Panc1 (cell line): ENCODE results near the gene SH2D5. TPM values are rescaled to one million over a fixed set of nuclear protein-coding genes. Genes with fewer than 3 reads are reported as not detected.

Experiments
- ATAC-seq: fragments of 200-7000 bp; cut with Tn5 transposase; 2 replicates; pipeline ENCODE4 v1.9.1; 2020; ENCODE audit warnings: mild to moderate bottlenecking, moderate library complexity
- BruUV-seq: library from RNA; stranded (reverse); fragments of 400-500 nt; replicated peaks from 2 replicates; lab custom pipeline; 2021; lab: Mats Ljungman, UMichigan
- CTCF ChIA-PET: fragments of 300-600 bp; sonication (Branson Sonifier 250); formaldehyde crosslinking; loops from one replicate; lab custom pipeline; 2022; ENCODE audit warnings: antibody characterized with exemption; lab: Charles Lee
- POLR2A ChIA-PET: fragments of 300-600 bp; sonication (Branson Sonifier 250); formaldehyde crosslinking; loops from one replicate; lab custom pipeline; 2022; ENCODE audit warnings: antibody characterized with exemption; lab: Charles Lee
- DNase-seq: peaks from one replicate; pipeline ENCODE4 v3.0.0-alpha.2; 2010; ENCODE audit warnings: low read depth, low spot score
- H3K27ac ChIP-seq: 2 replicates; pipeline ENCODE4 v1.5.1; 2011; ENCODE audit warnings: mild to moderate bottlenecking, low read length, inconsistent platforms
- H3K27me3 ChIP-seq: fragments of 200-500 bp; sonication (Bioruptor generic); 2 replicates; pipeline ENCODE4 v1.6.0; 2014; ENCODE audit warnings: low read length, inconsistent platforms; ENCODE audit not compliant: control insufficient read depth, insufficient read depth
- H3K36me3 ChIP-seq: fragments of 200-500 bp; sonication (Bioruptor generic); 2 replicates; pipeline ENCODE4 v1.5.1; 2014; ENCODE audit warnings: inconsistent platforms, mild to moderate bottlenecking, low read length, moderate library complexity; ENCODE audit not compliant: control insufficient read depth, insufficient read depth
- H3K4me1 ChIP-seq: 2 replicates; pipeline ENCODE4 v1.5.1; 2011; ENCODE audit warnings: inconsistent platforms, mild to moderate bottlenecking, low read length, moderate library complexity; ENCODE audit not compliant: control insufficient read depth, insufficient read depth
- H3K4me3 ChIP-seq, 2 experiments: 2 replicates each; pipeline ENCODE4 v1.5.1; 2011 to 2012; ENCODE audit warnings: low read depth in 2 of 2, low read length in 2 of 2, mild to moderate bottlenecking in 2 of 2, inconsistent platforms in 1 of 2, moderate library complexity in 1 of 2
- H3K9me3 ChIP-seq: fragments of 200-500 bp; sonication (Bioruptor generic); 2 replicates; pipeline ENCODE4 v1.5.1; 2014; ENCODE audit warnings: low read depth, mild to moderate bottlenecking, inconsistent platforms, low read length, moderate library complexity; ENCODE audit not compliant: control insufficient read depth, insufficient read depth
- POLR2AphosphoS5 ChIP-seq: IDR thresholded peaks from 2 replicates; pipeline ENCODE4 v1.6.1; 2012; ENCODE audit warnings: mild to moderate bottlenecking, low read depth, low read length, moderate library complexity
- REST ChIP-seq, 2 experiments: IDR thresholded peaks; 2 replicates each; pipeline ENCODE4 v1.6.1; 2011 to 2012; ENCODE audit warnings: low read depth in 2 of 2, control low read depth in 1 of 2, low read length in 1 of 2, mild to moderate bottlenecking in 1 of 2, moderate library complexity in 1 of 2; ENCODE audit not compliant: insufficient read depth in 1 of 2
- SIN3A ChIP-seq: IDR thresholded peaks from 2 replicates; pipeline ENCODE4 v1.6.1; 2012; ENCODE audit warnings: low read depth, mild to moderate bottlenecking, low read length, moderate library complexity, borderline replicate concordance; ENCODE audit not compliant: insufficient read depth
- TCF7L2 ChIP-seq: IDR thresholded peaks from 2 replicates; pipeline ENCODE4 v1.6.1; 2011; ENCODE audit warnings: mild to moderate bottlenecking, low read depth, low read length, inconsistent platforms
- in situ Hi-C: cut with HindIII; loops from 2 replicates; pipeline ENCODE4 v1.10.0; 2016; ENCODE audit warnings: low sequenced_read_pairs, low pct_unique_long_range_greater_than_20kb
- intact Hi-C: fragments of 100-400 bp; cut with micrococcal nuclease; formaldehyde crosslinking; loops from one replicate; pipeline ENCODE4 v1.10.0; 2022; ENCODE audit not compliant: unreplicated experiment
- total RNA-seq: library from RNA; stranded (reverse); gene quantifications from one replicate; pipeline ENCODE4 v1.2.1, GENCODE V29; 2021; ENCODE audit not compliant: unreplicated experiment
- TF ChIP-seq, protein P1 (sequence below): fragments of 450-650 bp; IDR thresholded peaks from 2 replicates; pipeline ENCODE4 v1.5.1; 2017; ENCODE audit warnings: mild to moderate bottlenecking

Gene SH2D5
- total RNA-seq, 1 experiment from 2014 or later = 23.3 TPM

- peaks cover 50% of the 10 kb centered on the region for H3K36me3 ChIP-seq
- TF ChIP-seq, protein P1, sequence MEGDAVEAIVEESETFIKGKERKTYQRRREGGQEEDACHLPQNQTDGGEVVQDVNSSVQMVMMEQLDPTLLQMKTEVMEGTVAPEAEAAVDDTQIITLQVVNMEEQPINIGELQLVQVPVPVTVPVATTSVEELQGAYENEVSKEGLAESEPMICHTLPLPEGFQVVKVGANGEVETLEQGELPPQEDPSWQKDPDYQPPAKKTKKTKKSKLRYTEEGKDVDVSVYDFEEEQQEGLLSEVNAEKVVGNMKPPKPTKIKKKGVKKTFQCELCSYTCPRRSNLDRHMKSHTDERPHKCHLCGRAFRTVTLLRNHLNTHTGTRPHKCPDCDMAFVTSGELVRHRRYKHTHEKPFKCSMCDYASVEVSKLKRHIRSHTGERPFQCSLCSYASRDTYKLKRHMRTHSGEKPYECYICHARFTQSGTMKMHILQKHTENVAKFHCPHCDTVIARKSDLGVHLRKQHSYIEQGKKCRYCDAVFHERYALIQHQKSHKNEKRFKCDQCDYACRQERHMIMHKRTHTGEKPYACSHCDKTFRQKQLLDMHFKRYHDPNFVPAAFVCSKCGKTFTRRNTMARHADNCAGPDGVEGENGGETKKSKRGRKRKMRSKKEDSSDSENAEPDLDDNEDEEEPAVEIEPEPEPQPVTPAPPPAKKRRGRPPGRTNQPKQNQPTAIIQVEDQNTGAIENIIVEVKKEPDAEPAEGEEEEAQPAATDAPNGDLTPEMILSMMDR = no peak
- no peak for TF ChIP-seq POLR2AphosphoS5
- TF ChIP-seq TCF7L2 = no peak
- TF ChIP-seq REST (IDR thresholded peaks at IDR 0.05; ENCODE audit: insufficient read depth in 1 of 2, low read depth in 2 of 2, low read length in 1 of 2) = no peak
- TF ChIP-seq SIN3A = no peak
- DNase-seq = no peak
- no peak overlapping the region for H3K4me3 ChIP-seq
- ChIA-PET CTCF (no interaction called here), POLR2A (no interaction called here)
- intact Hi-C loops = no loop called here
- H3K9me3 ChIP-seq = no peaks in the 10 kb centered on the region
- no peak overlapping the region for H3K27ac ChIP-seq
- no peak for ATAC-seq
- BruUV-seq = no TSS peak
- H3K27me3 ChIP-seq = no peaks in the 10 kb centered on the region
- in situ Hi-C loops = no loop called here
- H3K4me1 ChIP-seq = no peaks in the 10 kb centered on the region
Observed at GRCh38 chr1:20767271-20767670, 34.8 kb upstream of the SH2D5 start.

DNA sequence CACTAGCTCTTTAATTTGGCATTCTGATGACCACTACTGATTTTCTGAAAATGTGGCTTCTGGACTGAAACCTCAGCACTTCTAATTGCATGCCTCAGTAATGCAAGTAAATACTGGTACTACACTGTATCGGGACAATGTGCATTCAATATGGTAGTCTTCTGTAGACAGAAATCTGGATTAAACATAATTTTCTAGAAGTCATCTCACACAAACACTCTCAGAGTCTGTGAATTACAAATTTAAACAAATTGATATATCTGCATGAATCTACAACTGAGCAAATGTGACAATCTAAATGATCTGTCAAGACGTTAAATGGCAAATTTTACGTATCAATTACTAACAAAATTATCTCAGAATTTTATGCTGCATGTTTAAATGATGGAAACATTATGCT, 30.9 kb upstream of the SH2D5 start:
- no peaks in the 10 kb centered on the region for H3K27me3 ChIP-seq
- in situ Hi-C loops = no loop called here
- ATAC-seq (no peak), DNase-seq (no peak)
- H3K36me3 ChIP-seq = peaks cover 39% of the 10 kb centered on the region
- no peak overlapping the region for H3K4me3 ChIP-seq
- TF ChIP-seq, protein P1 = no peak
- no peak for TF ChIP-seq POLR2AphosphoS5
- no peak for TF ChIP-seq REST (IDR thresholded peaks at IDR 0.05; ENCODE audit: insufficient read depth in 1 of 2, low read depth in 2 of 2, low read length in 1 of 2)
- no peak for TF ChIP-seq SIN3A
- no peak for TF ChIP-seq TCF7L2
- H3K9me3 ChIP-seq = no peaks in the 10 kb centered on the region
- POLR2A ChIA-PET = no interaction called here
- CTCF ChIA-PET = no interaction called here
- H3K4me1 ChIP-seq = no peaks in the 10 kb centered on the region
- no TSS peak for BruUV-seq
- no peak overlapping the region for H3K27ac ChIP-seq
- intact Hi-C loops = no loop called here
